Measurements from ENCODE around the gene TBL1X.

DNA sequence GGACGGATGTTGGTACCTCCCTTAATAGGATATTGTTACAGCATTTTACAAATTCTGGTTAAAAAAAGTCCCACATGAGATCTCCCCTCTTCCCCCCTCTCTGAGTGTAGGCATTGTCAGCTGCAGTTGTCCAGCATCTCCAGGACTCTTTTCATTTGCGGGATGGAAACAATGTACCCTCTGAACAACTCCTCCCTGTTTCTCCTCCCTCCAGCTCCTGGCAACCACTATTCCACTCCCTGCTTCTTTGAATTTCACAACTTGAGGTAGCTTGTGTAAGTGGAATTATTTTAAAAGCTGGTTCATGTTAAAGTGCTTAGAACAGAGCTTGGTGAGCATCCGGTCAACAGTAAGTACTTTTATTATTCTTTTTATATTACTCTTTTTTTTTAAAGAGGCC is 69.8 kb downstream of the TBL1X start:
- TF ChIP-seq CTCF (optimal IDR thresholded peaks at IDR 0.05 in 1 of 3, IDR thresholded peaks at IDR 0.05 in 1 of 3, conservative IDR thresholded peaks at IDR 0.05 in 1 of 3; ENCODE audit: extremely low read depth in 1 of 3, insufficient read depth in 2 of 3, low read length in 3 of 3) (no peak), EZH2 (IDR thresholded peaks at IDR 0.05; ENCODE audit: low read length) (no peak)

Data from keratinocyte (primary cell).